ENCODE data around the gene SFXN5.

DNA sequence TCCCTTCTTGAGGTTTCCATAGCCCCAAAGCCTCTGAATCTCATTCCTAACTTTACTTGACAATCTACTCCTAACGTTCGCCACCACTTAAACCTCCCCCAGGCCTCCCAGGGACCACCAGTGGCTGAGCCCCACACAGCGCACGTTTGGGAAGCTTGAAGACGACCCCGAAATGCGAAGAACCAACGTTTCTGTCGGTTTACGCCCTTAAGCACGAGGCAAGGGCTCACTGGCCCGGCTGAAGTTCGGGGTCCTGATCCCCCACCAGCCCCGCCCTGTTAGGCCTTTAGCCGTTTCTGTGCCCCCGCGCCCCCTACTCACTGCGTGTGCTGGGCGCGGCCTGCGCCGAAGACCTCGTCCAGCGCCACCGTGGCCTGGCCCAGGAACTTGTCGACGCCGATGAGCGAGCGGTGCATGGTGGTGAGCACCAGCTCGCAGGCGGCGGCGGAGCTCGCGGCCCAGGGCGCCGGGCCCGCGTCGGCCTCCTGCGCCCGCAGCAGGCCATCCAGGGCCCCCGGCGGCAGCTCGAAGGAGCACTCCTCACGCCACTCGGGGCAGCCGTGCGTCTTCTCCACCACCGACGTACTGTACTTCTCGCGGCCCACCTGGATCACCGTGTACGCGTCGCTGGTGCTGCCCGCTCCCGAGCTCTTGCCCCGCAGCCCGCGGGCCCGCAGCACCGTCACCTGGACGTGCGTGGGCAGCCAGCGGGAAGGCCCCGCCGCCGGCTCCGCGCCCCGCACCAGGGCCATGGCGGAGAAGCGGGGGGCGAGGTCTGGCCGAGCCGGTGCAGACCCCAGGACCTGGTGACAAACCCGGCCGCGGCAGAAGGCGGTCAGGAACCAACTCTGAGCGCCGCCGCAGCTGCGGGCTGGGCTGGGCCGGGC lies 40.8 kb upstream of the SFXN5 start:
- TF ChIP-seq POLR2A (IDR thresholded peaks at IDR 0.05; ENCODE audit: low read depth, low read length) = no peak
- TF ChIP-seq, protein P1, sequence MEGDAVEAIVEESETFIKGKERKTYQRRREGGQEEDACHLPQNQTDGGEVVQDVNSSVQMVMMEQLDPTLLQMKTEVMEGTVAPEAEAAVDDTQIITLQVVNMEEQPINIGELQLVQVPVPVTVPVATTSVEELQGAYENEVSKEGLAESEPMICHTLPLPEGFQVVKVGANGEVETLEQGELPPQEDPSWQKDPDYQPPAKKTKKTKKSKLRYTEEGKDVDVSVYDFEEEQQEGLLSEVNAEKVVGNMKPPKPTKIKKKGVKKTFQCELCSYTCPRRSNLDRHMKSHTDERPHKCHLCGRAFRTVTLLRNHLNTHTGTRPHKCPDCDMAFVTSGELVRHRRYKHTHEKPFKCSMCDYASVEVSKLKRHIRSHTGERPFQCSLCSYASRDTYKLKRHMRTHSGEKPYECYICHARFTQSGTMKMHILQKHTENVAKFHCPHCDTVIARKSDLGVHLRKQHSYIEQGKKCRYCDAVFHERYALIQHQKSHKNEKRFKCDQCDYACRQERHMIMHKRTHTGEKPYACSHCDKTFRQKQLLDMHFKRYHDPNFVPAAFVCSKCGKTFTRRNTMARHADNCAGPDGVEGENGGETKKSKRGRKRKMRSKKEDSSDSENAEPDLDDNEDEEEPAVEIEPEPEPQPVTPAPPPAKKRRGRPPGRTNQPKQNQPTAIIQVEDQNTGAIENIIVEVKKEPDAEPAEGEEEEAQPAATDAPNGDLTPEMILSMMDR (IDR thresholded peaks at IDR 0.05; ENCODE audit: extremely low read depth in 1 of 2, insufficient read depth in 1 of 2, low read depth in 1 of 2, low read length in 2 of 2) = no peak
- no peak for TF ChIP-seq JUN (IDR thresholded peaks at IDR 0.05; ENCODE audit: borderline replicate concordance, insufficient read depth, insufficient read length, low read depth)
- TF ChIP-seq EZH2 (IDR thresholded peaks at IDR 0.05; ENCODE audit: borderline replicate concordance, low read depth, low read length, severe bottlenecking) = no peak
- TF ChIP-seq GATA2 (IDR thresholded peaks at IDR 0.05; ENCODE audit: insufficient read depth, insufficient read length, low read depth, low read length) = no peak
- TF ChIP-seq POLR2AphosphoS5 (IDR thresholded peaks at IDR 0.05; ENCODE audit: insufficient read depth, low read depth, low read length) = no peak
- TF ChIP-seq MYC (IDR thresholded peaks at IDR 0.05; ENCODE audit: low read depth, low read length) = no peak
- TF ChIP-seq, protein P2, sequence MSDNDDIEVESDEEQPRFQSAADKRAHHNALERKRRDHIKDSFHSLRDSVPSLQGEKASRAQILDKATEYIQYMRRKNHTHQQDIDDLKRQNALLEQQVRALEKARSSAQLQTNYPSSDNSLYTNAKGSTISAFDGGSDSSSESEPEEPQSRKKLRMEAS (IDR thresholded peaks at IDR 0.05; ENCODE audit: insufficient read depth, insufficient read length) = no peak
